CD4-positive, alpha-beta T cell treated with Interferon gamma for 1 hour (primary cell): ENCODE results near the gene BLM.
A peak's percentile ranks its signal among the peaks of the same experiment; 100 is the strongest.
"Not testable (repeated sequence)": the region's sequence is repeated elsewhere in the genome, so short reads cannot be mapped to it uniquely, and the experiment has no call there.

ENCODE experiments used
- DNase-seq: peaks from one replicate; pipeline ENCODE4 v3.0.0-alpha.2; 2020

The BLM gene

GRCh38 chr15:90716976-90717821 lies at the start of gene BLM:
TSS of gene BLM (plus strand) at chr15:90717346. CDS start at chr15:90747393, 30,047 bp downstream.
- DNase-seq = peak; percentile 96

GRCh38 chr15:90667755-90668345 lies 49.3 kb upstream of the BLM start:
- DNase-seq = not testable (repeated sequence)

GRCh38 chr15:90670631-90671030 lies 46.5 kb upstream of the BLM start:
- DNase-seq = not testable (repeated sequence)

- no peak for DNase-seq
Observed at GRCh38 chr15:90671216-90671615, 45.9 kb upstream of the BLM start.

GRCh38 chr15:90673357-90673756 lies 43.8 kb upstream of the BLM start:
- DNase-seq = not testable (repeated sequence)

- DNase-seq = no peak
Observed at GRCh38 chr15:90674476-90674875, 42.7 kb upstream of the BLM start.

GRCh38 chr15:90675464-90675863 lies 41.7 kb upstream of the BLM start:
- no peak for DNase-seq

- DNase-seq = no peak
Observed at GRCh38 chr15:90677807-90678790, 39.0 kb upstream of the BLM start.

GRCh38 chr15:90679959-90680358 lies 37.2 kb upstream of the BLM start:
- no peak for DNase-seq

GRCh38 chr15:90680371-90680935 lies 36.7 kb upstream of the BLM start:
- no peak for DNase-seq

- no peak for DNase-seq
Observed at GRCh38 chr15:90681056-90681455, 36.1 kb upstream of the BLM start.

- no peak for DNase-seq
Observed at GRCh38 chr15:90681480-90681879, 35.7 kb upstream of the BLM start.

GRCh38 chr15:90683371-90683770 lies 33.8 kb upstream of the BLM start:
- DNase-seq = no peak

- no peak for DNase-seq
Observed at GRCh38 chr15:90683876-90684275, 33.3 kb upstream of the BLM start.

- no peak for DNase-seq
Observed at GRCh38 chr15:90684281-90684680, 32.9 kb upstream of the BLM start.

- no peak for DNase-seq
Observed at GRCh38 chr15:90685591-90686434, 31.3 kb upstream of the BLM start.

- DNase-seq = no peak
Observed at GRCh38 chr15:90686435-90687218, 30.5 kb upstream of the BLM start.

GRCh38 chr15:90689326-90689961 lies 27.7 kb upstream of the BLM start:
- not testable (repeated sequence) for DNase-seq

- DNase-seq = no peak
Observed at GRCh38 chr15:90690585-90690984, 26.6 kb upstream of the BLM start.

- no peak for DNase-seq
Observed at GRCh38 chr15:90691369-90691768, 25.8 kb upstream of the BLM start.
